Measurements from ENCODE around the gene SMIM36. TPM values are rescaled to one million over a fixed set of nuclear protein-coding genes. Genes with fewer than 3 reads are reported as not detected.

The SMIM36 gene
- total and polyA plus RNA-seq, 2 of the 8 experiments (the other 6 are each of a cell fraction or from before 2014, with no cell fraction given), result not detected

DNA sequence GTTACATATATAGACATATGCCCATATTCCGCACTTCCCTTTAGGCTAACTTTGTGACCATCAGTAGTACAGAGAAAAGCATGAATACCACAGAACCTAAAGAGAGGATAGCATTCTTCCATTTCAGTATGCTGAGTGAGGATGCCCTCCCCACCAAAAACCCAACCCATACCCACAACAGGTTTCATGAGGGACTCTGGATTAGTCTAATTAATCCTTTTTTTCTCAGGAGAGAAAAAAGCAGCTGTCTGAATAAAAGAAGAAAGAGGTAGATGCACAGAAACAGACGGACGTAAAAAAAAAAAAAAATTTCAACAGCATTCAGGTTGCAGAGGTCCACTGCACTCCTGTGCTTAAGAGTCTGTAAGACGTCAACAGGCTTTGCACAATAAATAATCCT lies 96.3 kb downstream of the SMIM36 start:
- Histone ChIP-seq H3K14ac (ENCODE audit: insufficient read length) (no peak overlapping the region), H2AFZ (ENCODE audit: low read length) (no peak overlapping the region), H3K27ac (ENCODE audit: low read depth, low read length) (no peak overlapping the region), H4K5ac (ENCODE audit: insufficient read length, low read depth, low read length) (no peak overlapping the region), H3K27me3 (replicated peaks in 1 of 4; ENCODE audit: control insufficient read depth in 3 of 4, extremely low read depth in 1 of 4, insufficient read depth in 3 of 4, low read length in 3 of 4) (no peaks in the 10 kb centered on the region), H4K8ac (ENCODE audit: extremely low read depth, insufficient read depth, low read length) (no peak overlapping the region), H3K9me3 (ENCODE audit: insufficient read depth in 2 of 2, low read depth in 1 of 2, low read length in 1 of 2) (no peaks in the 10 kb centered on the region), H2BK15ac (ENCODE audit: low read length) (no peak overlapping the region), H3K23ac (ENCODE audit: insufficient read length) (no peak overlapping the region), H2BK20ac (ENCODE audit: low read length) (no peak overlapping the region), H3K4me2 (ENCODE audit: insufficient read depth in 1 of 2, low read depth in 2 of 2, low read length in 2 of 2) (no peak overlapping the region), H3K36me3 (ENCODE audit: control insufficient read depth in 2 of 4, insufficient read depth in 4 of 4, low read length in 3 of 4) (peaks cover 13 to 40% (median 25%) of the 10 kb centered on the region in 4 experiments; a peak in 7 of 8 replicates), H3K23me2 (ENCODE audit: low read depth, low read length) (no peaks in the 10 kb centered on the region), H3K4ac (replicated peaks; ENCODE audit: insufficient read length, low read depth, low read length) (no peak overlapping the region), H3K4me3 (ENCODE audit: extremely low read depth in 1 of 4, insufficient read depth in 2 of 4, low read depth in 3 of 4, low read length in 4 of 4) (no peak overlapping the region), H3K9ac (replicated peaks in 1 of 4; ENCODE audit: extremely low read depth in 1 of 4, low read depth in 3 of 4, low read length in 3 of 4) (no peak overlapping the region), H2AK5ac (ENCODE audit: low read depth, low read length) (no peak overlapping the region), H2BK5ac (ENCODE audit: low read depth, low read length) (no peak overlapping the region), H2BK12ac (ENCODE audit: low read depth, low read length) (no peak overlapping the region), H2BK120ac (replicated peaks; ENCODE audit: low read depth, low read length) (no peak overlapping the region), H3K79me1 (ENCODE audit: low read depth, low read length) (peaks cover 6% of the 10 kb centered on the region), H3K56ac (replicated peaks; ENCODE audit: insufficient read length, low read depth, low read length) (no peak overlapping the region), H4K91ac (replicated peaks; ENCODE audit: insufficient read length, low read length) (no peak overlapping the region), H3K18ac (ENCODE audit: extremely low read depth, low read length) (no peak overlapping the region), H4K20me1 (replicated peaks in 1 of 2; ENCODE audit: control insufficient read depth in 1 of 2, insufficient read depth in 2 of 2, low read length in 2 of 2) (peaks cover 0 to 6% of the 10 kb centered on the region in 2 experiments), H3K79me2 (ENCODE audit: control insufficient read depth in 1 of 2, insufficient read depth in 2 of 2, low read length in 2 of 2) (peaks cover 14 to 58% of the 10 kb centered on the region in 2 experiments), H3K4me1 (replicated peaks in 1 of 4; ENCODE audit: control insufficient read depth in 3 of 4, insufficient read depth in 4 of 4, low read length in 3 of 4) (peaks cover 0 to 3% (median under 1%) of the 10 kb centered on the region in 4 experiments; a peak in 4 of 7 replicates)
- POLR2A ChIA-PET (ENCODE audit: partially characterized antibody), result interaction anchor here (0.6 kb wide), 2 partner anchors 16 to 101 kb away, joined by 3 read pairs; no protein-coding TSS in a partner anchor
- CTCF ChIA-PET (ENCODE audit: partially characterized antibody), result interaction anchor here (0.6 to 1.2 kb wide), 5 partner anchors 8 to 422 kb away, joined by 3 to 4 read pairs (median 3); no protein-coding TSS in a partner anchor
- 89% methylated on average over 4 of the region's 4 CpGs; no CpG with 5 or more reads in 1 of the 2 experiments for WGBS, 2 experiments (ENCODE audit: extremely low coverage in 1 of 2, insufficient coverage in 1 of 2, insufficient read length in 1 of 2, insufficient replicate concordance in 2 of 2, low coverage in 1 of 2, low lambda C conversion rate in 2 of 2, missing lambda C conversion rate in 1 of 2)
- FAIRE-seq (no peak), DNase-seq (ENCODE audit: low read depth in 1 of 2, low spot score in 2 of 2) (no peak)
- no peak for TF ChIP-seq CBX8 (IDR thresholded peaks at IDR 0.05; ENCODE audit: borderline replicate concordance, low read depth, low read length)
- TF ChIP-seq TAF1 (IDR thresholded peaks at IDR 0.05; ENCODE audit: low read depth, low read length), result no peak
- TF ChIP-seq GABPA (IDR thresholded peaks at IDR 0.05; ENCODE audit: borderline replicate concordance, insufficient read depth, low read length), result no peak
- TF ChIP-seq RBBP5 (IDR thresholded peaks at IDR 0.05; ENCODE audit: borderline replicate concordance, low read depth, low read length), result no peak
- TF ChIP-seq EGR1 (IDR thresholded peaks at IDR 0.05; ENCODE audit: borderline replicate concordance, low read depth, low read length), result no peak
- TF ChIP-seq POLR2AphosphoS5 (IDR thresholded peaks at IDR 0.05; ENCODE audit: low read depth, low read length), result no peak
- TF ChIP-seq BACH1 (IDR thresholded peaks at IDR 0.05; ENCODE audit: low read length), result no peak
- no peak for TF ChIP-seq CREB1 (IDR thresholded peaks at IDR 0.05)

Measured in H1 (cell line).